AG08396 (cell line): Measurements from ENCODE around the gene PDK3.
A peak's percentile ranks its signal among the peaks of the same experiment; 100 is the strongest.

Experiments used
- DNase-seq: peaks from one replicate; pipeline ENCODE4 v3.0.0; 2012; ENCODE audit warnings: low spot score, mixed read lengths

Gene PDK3

GRCh38 chrX:24482823-24483415 is 17.8 kb downstream of the PDK3 start:
- no peak for DNase-seq

GRCh38 chrX:24483596-24483995 is 18.5 kb downstream of the PDK3 start:
- DNase-seq: no peak

- DNase-seq: no peak
These were observed 20.2 kb downstream of the PDK3 start for GRCh38 chrX:24485323-24485722.

GRCh38 chrX:24485976-24486680 is 21.0 kb downstream of the PDK3 start:
- DNase-seq: no peak

- no peak for DNase-seq
These were observed 22.5 kb downstream of the PDK3 start for GRCh38 chrX:24487571-24487970.

GRCh38 chrX:24491741-24492140 is 26.7 kb downstream of the PDK3 start:
- no peak for DNase-seq

- DNase-seq: no peak
These were observed 28.9 kb downstream of the PDK3 start for GRCh38 chrX:24493740-24494581.

GRCh38 chrX:24494647-24495075 is 29.6 kb downstream of the PDK3 start:
- peak; percentile 14 for DNase-seq

GRCh38 chrX:24495700-24496099 is 30.6 kb downstream of the PDK3 start:
- DNase-seq: no peak

GRCh38 chrX:24498181-24498580 is 33.1 kb downstream of the PDK3 start:
- peak; percentile 14 for DNase-seq

GRCh38 chrX:24498975-24499374 is 33.9 kb downstream of the PDK3 start:
- no peak for DNase-seq

GRCh38 chrX:24506082-24506481 is 41.0 kb downstream of the PDK3 start:
- peak; percentile 15 for DNase-seq

GRCh38 chrX:24508375-24508774 is 43.3 kb downstream of the PDK3 start:
- no peak for DNase-seq

GRCh38 chrX:24513416-24513815 is 48.3 kb downstream of the PDK3 start:
- no peak for DNase-seq

GRCh38 chrX:24515447-24515846 is 50.4 kb downstream of the PDK3 start:
- no peak for DNase-seq

- no peak for DNase-seq
These were observed 55.4 kb downstream of the PDK3 start for GRCh38 chrX:24520472-24520871.

GRCh38 chrX:24525455-24525854 is 60.4 kb downstream of the PDK3 start:
- no peak for DNase-seq

- DNase-seq: no peak
These were observed 61.5 kb downstream of the PDK3 start for GRCh38 chrX:24526616-24527015.

- DNase-seq: no peak
These were observed 63.5 kb downstream of the PDK3 start for GRCh38 chrX:24528605-24529004.

GRCh38 chrX:24536551-24536950 is 71.5 kb downstream of the PDK3 start:
- no peak for DNase-seq

- no peak for DNase-seq
These were observed 77.7 kb downstream of the PDK3 start for GRCh38 chrX:24542756-24543155.

- DNase-seq: no peak
These were observed 82.9 kb downstream of the PDK3 start for GRCh38 chrX:24547961-24548360.

GRCh38 chrX:24550166-24550565 is 85.1 kb downstream of the PDK3 start:
- no peak for DNase-seq
